HG03575 (cell line): Measurements from ENCODE around the gene ASTN2.

Experiments used
- ATAC-seq: cut with Tn5 transposase; IDR thresholded peaks from one replicate; pipeline ENCODE4 v1.9.1; 2021; ENCODE audit not compliant: unreplicated experiment, insufficient number of reproducible peaks, low FRiP score; ENCODE audit errors: extremely low read depth

ASTN2 gene

GRCh38 chr9:116662646-116663310 lies 752.1 kb downstream of the ASTN2 start:
- no peak for ATAC-seq

- ATAC-seq: peak; percentile 68
These were observed 753.6 kb downstream of the ASTN2 start for GRCh38 chr9:116661037-116661954.

- ATAC-seq: no peak
These were observed 756.6 kb downstream of the ASTN2 start for GRCh38 chr9:116658265-116658664.

GRCh38 chr9:116656977-116657376 lies 757.9 kb downstream of the ASTN2 start:
- no peak for ATAC-seq

- no peak for ATAC-seq
These were observed 758.3 kb downstream of the ASTN2 start for GRCh38 chr9:116656501-116656971.

- ATAC-seq: no peak
These were observed 760.9 kb downstream of the ASTN2 start for GRCh38 chr9:116654059-116654355.

GRCh38 chr9:116653348-116654058 lies 761.4 kb downstream of the ASTN2 start:
- ATAC-seq: no peak

GRCh38 chr9:116647515-116647809 lies 767.4 kb downstream of the ASTN2 start:
- no peak for ATAC-seq

GRCh38 chr9:116646661-116647514 lies 768.0 kb downstream of the ASTN2 start:
- no peak for ATAC-seq

- ATAC-seq: no peak
These were observed 770.7 kb downstream of the ASTN2 start for GRCh38 chr9:116644091-116644688.

- ATAC-seq: no peak
These were observed 771.2 kb downstream of the ASTN2 start for GRCh38 chr9:116643691-116644090.

GRCh38 chr9:116641292-116642059 lies 773.4 kb downstream of the ASTN2 start:
- ATAC-seq: no peak

GRCh38 chr9:116639251-116639741 lies 775.6 kb downstream of the ASTN2 start:
- no peak for ATAC-seq

- ATAC-seq: no peak
These were observed 778.9 kb downstream of the ASTN2 start for GRCh38 chr9:116635908-116636307.

- no peak for ATAC-seq
These were observed 781.6 kb downstream of the ASTN2 start for GRCh38 chr9:116632990-116633838.

GRCh38 chr9:116629634-116630033 lies 785.2 kb downstream of the ASTN2 start:
- ATAC-seq: no peak

- no peak for ATAC-seq
These were observed 786.1 kb downstream of the ASTN2 start for GRCh38 chr9:116628716-116629115.
